Osteoblast (primary cell): Measurements from ENCODE around the gene TMTC2. TPM values are rescaled to one million over a fixed set of nuclear protein-coding genes. Genes with fewer than 3 reads are reported as not detected.

Experiments
- DNase-seq: peaks from one replicate; pipeline ENCODE4 v3.0.0; 2011; ENCODE audit warnings: low spot score, mixed read lengths; ENCODE audit not compliant: insufficient read length; ENCODE audit errors: missing footprints
- H2AFZ ChIP-seq: 2 replicates; pipeline ENCODE4 v1.6.0; 2011; ENCODE audit warnings: mild to moderate bottlenecking, low read length
- H3K27ac ChIP-seq: 2 replicates; pipeline ENCODE4 v1.5.1; 2011; ENCODE audit warnings: mild to moderate bottlenecking, low read depth, low read length, moderate library complexity
- H3K27me3 ChIP-seq: 2 replicates; pipeline ENCODE4 v1.6.0; 2012; ENCODE audit warnings: mild to moderate bottlenecking, control low read depth, inconsistent platforms, low read length, moderate library complexity; ENCODE audit not compliant: insufficient read depth
- H3K36me3 ChIP-seq: 2 replicates; pipeline ENCODE4 v1.5.1; 2011; ENCODE audit warnings: mild to moderate bottlenecking, low read length, control low read depth, moderate library complexity; ENCODE audit not compliant: insufficient read depth
- H3K4me1 ChIP-seq: 2 replicates; pipeline ENCODE4 v1.5.1; 2011; ENCODE audit warnings: mild to moderate bottlenecking, low read length, control low read depth, moderate library complexity; ENCODE audit not compliant: insufficient read depth
- H3K4me2 ChIP-seq: 2 replicates; pipeline ENCODE4 v1.6.0; 2011; ENCODE audit warnings: mild to moderate bottlenecking, low read length; ENCODE audit not compliant: insufficient read depth
- H3K4me3 ChIP-seq: fragments of 200-600 bp; sonication (generic); 3 replicates; pipeline ENCODE4 v1.5.1; 2012; ENCODE audit warnings: mild to moderate bottlenecking, low read length, inconsistent platforms; ENCODE audit not compliant: insufficient read depth
- H3K79me2 ChIP-seq: 2 replicates; pipeline ENCODE4 v1.6.0; 2012; ENCODE audit warnings: mild to moderate bottlenecking, low read length, control low read depth, inconsistent platforms; ENCODE audit not compliant: insufficient read depth
- H3K9me3 ChIP-seq: 2 replicates; pipeline ENCODE4 v1.5.1; 2011; ENCODE audit warnings: low read depth, low read length, control low read depth
- H4K20me1 ChIP-seq: 2 replicates; pipeline ENCODE4 v1.6.0; 2012; ENCODE audit warnings: mild to moderate bottlenecking, low read length, control low read depth; ENCODE audit not compliant: insufficient read depth
- total RNA-seq: library from RNA; depleted of rRNA; stranded (reverse); fragments of >200 nt; gene quantifications from 2 replicates; pipeline ENCODE4 v1.2.3, GENCODE V29; 2012
- TF ChIP-seq, protein P1 (sequence below): IDR thresholded peaks from 2 replicates; pipeline ENCODE4 v1.5.1; 2011; ENCODE audit warnings: mild to moderate bottlenecking, low read depth, low read length, moderate library complexity; ENCODE audit errors: extremely low read depth

Gene TMTC2
- total RNA-seq, 1 donor, result 2.5 TPM

DNA sequence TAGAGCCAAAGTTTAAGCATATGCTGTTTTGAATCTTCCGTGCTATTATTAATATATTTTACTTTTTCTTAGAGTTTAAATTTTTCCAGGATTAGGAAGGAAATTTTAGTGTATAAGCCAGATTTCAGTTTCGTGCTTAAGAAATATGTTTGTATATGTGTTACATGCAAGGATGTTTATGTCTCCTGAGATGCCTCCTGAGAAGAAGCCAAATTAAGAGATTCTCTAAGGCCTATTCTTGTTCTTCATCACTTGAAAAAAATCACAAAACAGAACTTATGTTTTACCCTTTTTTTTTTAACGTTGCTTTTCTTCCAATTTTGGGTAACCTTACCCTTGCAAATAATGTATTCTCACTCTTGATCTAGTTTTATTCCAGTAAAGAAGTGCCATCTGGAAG is 412.7 kb downstream of the TMTC2 start:
- no peak overlapping the region for H2AFZ ChIP-seq
- DNase-seq, result no peak
- no peaks in the 10 kb centered on the region for H3K9me3 ChIP-seq
- H3K79me2 ChIP-seq, result no peaks in the 10 kb centered on the region
- H3K4me1 ChIP-seq, result no peaks in the 10 kb centered on the region
- no peaks in the 10 kb centered on the region for H3K27me3 ChIP-seq
- no peak overlapping the region for H3K4me3 ChIP-seq
- TF ChIP-seq, protein P1, sequence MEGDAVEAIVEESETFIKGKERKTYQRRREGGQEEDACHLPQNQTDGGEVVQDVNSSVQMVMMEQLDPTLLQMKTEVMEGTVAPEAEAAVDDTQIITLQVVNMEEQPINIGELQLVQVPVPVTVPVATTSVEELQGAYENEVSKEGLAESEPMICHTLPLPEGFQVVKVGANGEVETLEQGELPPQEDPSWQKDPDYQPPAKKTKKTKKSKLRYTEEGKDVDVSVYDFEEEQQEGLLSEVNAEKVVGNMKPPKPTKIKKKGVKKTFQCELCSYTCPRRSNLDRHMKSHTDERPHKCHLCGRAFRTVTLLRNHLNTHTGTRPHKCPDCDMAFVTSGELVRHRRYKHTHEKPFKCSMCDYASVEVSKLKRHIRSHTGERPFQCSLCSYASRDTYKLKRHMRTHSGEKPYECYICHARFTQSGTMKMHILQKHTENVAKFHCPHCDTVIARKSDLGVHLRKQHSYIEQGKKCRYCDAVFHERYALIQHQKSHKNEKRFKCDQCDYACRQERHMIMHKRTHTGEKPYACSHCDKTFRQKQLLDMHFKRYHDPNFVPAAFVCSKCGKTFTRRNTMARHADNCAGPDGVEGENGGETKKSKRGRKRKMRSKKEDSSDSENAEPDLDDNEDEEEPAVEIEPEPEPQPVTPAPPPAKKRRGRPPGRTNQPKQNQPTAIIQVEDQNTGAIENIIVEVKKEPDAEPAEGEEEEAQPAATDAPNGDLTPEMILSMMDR, result no peak
- no peaks in the 10 kb centered on the region for H4K20me1 ChIP-seq
- no peaks in the 10 kb centered on the region for H3K36me3 ChIP-seq
- H3K27ac ChIP-seq, result no peak overlapping the region
- no peak overlapping the region for H3K4me2 ChIP-seq

DNA sequence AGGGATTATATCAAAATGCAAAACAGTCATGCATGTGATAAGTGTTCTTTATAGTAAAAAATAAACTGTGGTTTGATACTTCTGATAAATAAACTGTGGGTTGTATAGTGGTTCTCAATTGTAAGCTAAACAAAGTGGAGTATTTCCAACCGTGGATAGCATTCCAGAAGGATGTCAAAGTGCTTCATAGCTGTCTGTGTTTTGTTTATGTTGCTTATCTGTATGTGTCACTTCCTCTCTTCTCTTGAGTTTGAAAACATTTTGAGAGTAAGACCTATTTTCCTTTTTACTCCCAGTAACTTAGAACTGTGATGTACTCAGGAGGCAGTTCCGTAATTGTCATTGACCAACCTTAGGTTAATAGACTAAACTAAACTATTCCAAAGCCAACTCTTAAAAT is 415.8 kb downstream of the TMTC2 start:
- Histone ChIP-seq H3K27me3 (no peaks in the 10 kb centered on the region), H3K36me3 (no peaks in the 10 kb centered on the region), H3K4me2 (no peak overlapping the region), H2AFZ (no peak overlapping the region), H3K4me3 (no peak overlapping the region), H3K27ac (no peak overlapping the region), H4K20me1 (no peaks in the 10 kb centered on the region), H3K9me3 (no peaks in the 10 kb centered on the region), H3K4me1 (no peaks in the 10 kb centered on the region), H3K79me2 (no peaks in the 10 kb centered on the region)
- no peak for DNase-seq
- TF ChIP-seq, protein P1, result no peak

DNA sequence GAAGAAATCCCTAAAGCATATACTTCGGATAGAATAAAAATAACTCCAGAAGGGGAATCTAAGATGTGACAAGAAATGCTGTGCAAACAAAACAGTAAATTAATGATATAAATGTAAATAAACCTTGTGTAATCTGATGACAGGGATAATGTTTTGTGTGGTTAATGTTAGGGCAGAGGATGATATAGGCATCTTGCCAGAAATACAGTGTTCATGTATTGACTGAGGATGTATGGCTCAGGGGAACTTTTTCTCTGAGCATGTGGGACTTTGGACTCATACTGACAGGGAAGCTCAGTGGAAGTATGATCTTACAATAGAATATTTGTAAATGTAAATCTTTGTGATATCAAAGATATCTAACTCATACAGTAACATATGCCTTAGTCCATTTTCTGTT is 420.2 kb downstream of the TMTC2 start:
- H3K27ac ChIP-seq, result no peak overlapping the region
- no peaks in the 10 kb centered on the region for H3K27me3 ChIP-seq
- TF ChIP-seq, protein P1, result no peak
- H3K79me2 ChIP-seq, result no peaks in the 10 kb centered on the region
- H3K4me3 ChIP-seq, result no peak overlapping the region
- no peaks in the 10 kb centered on the region for H4K20me1 ChIP-seq
- H3K4me1 ChIP-seq, result no peaks in the 10 kb centered on the region
- H3K4me2 ChIP-seq, result no peak overlapping the region
- H3K36me3 ChIP-seq, result no peaks in the 10 kb centered on the region
- no peaks in the 10 kb centered on the region for H3K9me3 ChIP-seq
- H2AFZ ChIP-seq, result no peak overlapping the region
- no peak for DNase-seq

DNA sequence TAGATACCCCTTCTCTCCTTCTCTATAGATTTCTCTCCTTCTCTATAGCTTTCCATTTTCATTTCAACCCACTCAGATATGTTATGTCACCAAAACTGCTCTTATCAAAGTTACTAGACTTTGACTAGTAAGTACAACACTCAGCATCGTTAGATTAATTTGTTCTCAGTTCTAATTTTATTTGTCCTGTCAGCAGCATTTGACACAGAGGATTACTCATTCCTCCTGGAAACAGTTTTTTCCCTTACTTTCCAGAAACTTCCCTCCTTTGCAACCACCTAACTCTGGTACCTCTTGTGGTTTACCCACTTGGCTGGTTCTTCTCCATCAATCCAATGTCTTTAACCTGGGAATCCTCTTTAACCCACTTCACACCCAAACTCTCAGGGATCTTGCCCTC is 423.7 kb downstream of the TMTC2 start:
- no peaks in the 10 kb centered on the region for H3K27me3 ChIP-seq
- no peak overlapping the region for H3K27ac ChIP-seq
- H3K4me3 ChIP-seq, result no peak overlapping the region
- H3K4me2 ChIP-seq, result no peak overlapping the region
- no peak for DNase-seq
- no peaks in the 10 kb centered on the region for H3K36me3 ChIP-seq
- no peaks in the 10 kb centered on the region for H3K79me2 ChIP-seq
- H3K4me1 ChIP-seq, result no peaks in the 10 kb centered on the region
- H2AFZ ChIP-seq, result no peak overlapping the region
- H4K20me1 ChIP-seq, result no peaks in the 10 kb centered on the region
- TF ChIP-seq, protein P1, result no peak
- peaks cover 2% of the 10 kb centered on the region for H3K9me3 ChIP-seq
